ENCODE data around the gene ARID3A. TPM values are rescaled to one million over a fixed set of nuclear protein-coding genes. Genes with fewer than 3 reads are reported as not detected.

Gene ARID3A
- total RNA-seq, 1 donor from 2014 or later = 70.6 TPM

DNA sequence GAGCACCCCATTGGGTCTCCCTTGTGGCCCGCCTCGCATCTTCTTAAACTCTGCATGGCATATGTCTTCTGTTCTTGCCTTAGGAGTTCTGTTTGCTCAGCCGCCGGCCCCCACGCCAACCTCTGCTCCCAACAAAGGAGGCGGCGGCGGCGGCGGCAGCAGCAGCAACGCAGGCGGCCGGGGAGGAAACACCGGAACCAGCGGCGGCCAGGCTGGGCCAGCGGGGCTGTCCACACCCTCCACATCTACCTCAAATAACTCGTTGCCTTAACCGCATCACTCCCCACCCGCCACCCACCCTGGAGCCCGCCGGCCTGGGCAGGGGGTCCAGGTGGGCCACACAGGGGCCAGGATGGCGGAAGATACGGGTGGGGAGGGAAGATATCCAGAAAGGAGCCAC is 46.0 kb downstream of the ARID3A start:
- Mint-ChIP-seq H3K27ac (no peak overlapping the region), H3K4me1 (no peaks in the 10 kb centered on the region), H3K36me3 (peaks cover 23% of the 10 kb centered on the region), H3K9me3 (no peaks in the 10 kb centered on the region), H3K27me3 (ENCODE audit: low read depth) (no peaks in the 10 kb centered on the region), H3K4me3 (no peak overlapping the region)
- TF ChIP-seq, protein P1, sequence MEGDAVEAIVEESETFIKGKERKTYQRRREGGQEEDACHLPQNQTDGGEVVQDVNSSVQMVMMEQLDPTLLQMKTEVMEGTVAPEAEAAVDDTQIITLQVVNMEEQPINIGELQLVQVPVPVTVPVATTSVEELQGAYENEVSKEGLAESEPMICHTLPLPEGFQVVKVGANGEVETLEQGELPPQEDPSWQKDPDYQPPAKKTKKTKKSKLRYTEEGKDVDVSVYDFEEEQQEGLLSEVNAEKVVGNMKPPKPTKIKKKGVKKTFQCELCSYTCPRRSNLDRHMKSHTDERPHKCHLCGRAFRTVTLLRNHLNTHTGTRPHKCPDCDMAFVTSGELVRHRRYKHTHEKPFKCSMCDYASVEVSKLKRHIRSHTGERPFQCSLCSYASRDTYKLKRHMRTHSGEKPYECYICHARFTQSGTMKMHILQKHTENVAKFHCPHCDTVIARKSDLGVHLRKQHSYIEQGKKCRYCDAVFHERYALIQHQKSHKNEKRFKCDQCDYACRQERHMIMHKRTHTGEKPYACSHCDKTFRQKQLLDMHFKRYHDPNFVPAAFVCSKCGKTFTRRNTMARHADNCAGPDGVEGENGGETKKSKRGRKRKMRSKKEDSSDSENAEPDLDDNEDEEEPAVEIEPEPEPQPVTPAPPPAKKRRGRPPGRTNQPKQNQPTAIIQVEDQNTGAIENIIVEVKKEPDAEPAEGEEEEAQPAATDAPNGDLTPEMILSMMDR (IDR thresholded peaks at IDR 0.05; ENCODE audit: unreplicated experiment) = no peak
- no peak for DNase-seq (ENCODE audit: low spot score in 2 of 2, unreplicated experiment in 2 of 2)

DNA sequence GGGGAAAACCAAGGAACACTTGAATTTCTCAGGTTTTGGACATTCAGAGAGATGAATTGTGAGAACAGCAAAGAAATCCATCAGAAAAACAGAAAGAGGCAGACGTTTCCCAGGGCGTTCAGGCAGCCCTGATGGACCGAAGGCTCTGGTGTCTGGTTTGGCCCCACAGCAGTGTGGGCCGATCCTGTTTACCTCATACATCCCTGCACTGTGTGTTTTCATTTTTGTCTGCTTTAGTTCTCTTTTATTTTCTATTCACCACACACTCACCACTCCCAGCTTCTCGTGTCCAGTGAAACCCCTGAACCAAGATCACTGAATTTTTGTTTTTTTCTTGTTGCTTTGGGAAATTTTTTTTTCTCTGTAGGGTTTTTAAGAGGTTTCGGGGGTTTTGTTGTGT is 46.4 kb downstream of the ARID3A start:
- Mint-ChIP-seq H3K27ac (peak overlapping the region; percentile 50), H3K9me3 (no peaks in the 10 kb centered on the region), H3K4me3 (no peak overlapping the region), H3K4me1 (no peaks in the 10 kb centered on the region), H3K36me3 (peaks cover 22% of the 10 kb centered on the region), H3K27me3 (ENCODE audit: low read depth) (no peaks in the 10 kb centered on the region)
- TF ChIP-seq, protein P1 (IDR thresholded peaks at IDR 0.05; ENCODE audit: unreplicated experiment) = no peak
- no peak for DNase-seq (ENCODE audit: low spot score in 2 of 2, unreplicated experiment in 2 of 2)

DNA sequence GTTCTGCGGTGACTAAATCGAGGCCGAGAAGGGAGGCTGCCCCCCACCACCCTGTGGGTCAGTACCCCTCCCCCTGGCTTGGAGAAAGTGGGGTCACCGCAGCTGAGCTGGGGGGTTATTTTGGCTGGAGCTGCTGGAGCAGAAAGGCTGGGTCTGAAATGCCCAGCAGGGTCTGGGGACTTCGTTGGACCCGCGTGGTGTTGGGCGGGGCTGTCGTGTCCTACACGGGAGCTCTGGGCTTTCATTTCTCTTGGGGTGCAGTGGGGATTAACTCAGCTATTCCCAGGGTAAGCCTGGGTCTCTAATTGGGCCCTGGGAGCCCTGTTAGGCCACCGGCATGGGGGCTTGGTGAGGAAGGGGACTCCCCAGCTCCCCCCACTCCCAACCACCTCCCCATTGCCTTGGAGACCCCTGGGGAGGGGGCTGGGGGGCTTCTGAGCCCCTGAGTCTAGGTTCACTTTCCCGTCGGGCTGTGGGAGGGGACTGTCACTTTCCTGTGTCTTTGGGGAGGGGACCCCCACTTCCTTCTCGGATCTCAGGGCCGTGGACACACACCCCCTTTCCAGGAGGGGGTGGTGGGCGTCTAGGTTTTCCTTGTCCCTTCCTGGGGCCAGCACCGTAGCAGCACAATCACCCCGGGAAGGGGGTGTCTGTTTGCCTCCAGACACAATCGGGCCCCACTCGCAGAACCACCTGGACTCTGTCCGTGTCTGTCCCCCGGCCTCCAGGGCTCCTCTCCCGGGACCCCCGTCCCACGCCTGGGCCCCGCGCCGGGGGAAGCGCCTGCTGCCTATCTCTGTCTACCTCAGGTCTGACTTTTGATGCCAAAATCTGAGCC is 48.1 kb downstream of the ARID3A start:
- TF ChIP-seq, protein P1 (IDR thresholded peaks at IDR 0.05; ENCODE audit: unreplicated experiment) = no peak
- H3K4me1 Mint-ChIP-seq = no peaks in the 10 kb centered on the region
- no peak overlapping the region for H3K4me3 Mint-ChIP-seq
- peaks cover 13% of the 10 kb centered on the region for H3K36me3 Mint-ChIP-seq
- DNase-seq (ENCODE audit: low spot score in 2 of 2, unreplicated experiment in 2 of 2) = no peak
- no peak overlapping the region for H3K27ac Mint-ChIP-seq
- no peaks in the 10 kb centered on the region for H3K9me3 Mint-ChIP-seq
- no peaks in the 10 kb centered on the region for H3K27me3 Mint-ChIP-seq (ENCODE audit: low read depth)

DNA sequence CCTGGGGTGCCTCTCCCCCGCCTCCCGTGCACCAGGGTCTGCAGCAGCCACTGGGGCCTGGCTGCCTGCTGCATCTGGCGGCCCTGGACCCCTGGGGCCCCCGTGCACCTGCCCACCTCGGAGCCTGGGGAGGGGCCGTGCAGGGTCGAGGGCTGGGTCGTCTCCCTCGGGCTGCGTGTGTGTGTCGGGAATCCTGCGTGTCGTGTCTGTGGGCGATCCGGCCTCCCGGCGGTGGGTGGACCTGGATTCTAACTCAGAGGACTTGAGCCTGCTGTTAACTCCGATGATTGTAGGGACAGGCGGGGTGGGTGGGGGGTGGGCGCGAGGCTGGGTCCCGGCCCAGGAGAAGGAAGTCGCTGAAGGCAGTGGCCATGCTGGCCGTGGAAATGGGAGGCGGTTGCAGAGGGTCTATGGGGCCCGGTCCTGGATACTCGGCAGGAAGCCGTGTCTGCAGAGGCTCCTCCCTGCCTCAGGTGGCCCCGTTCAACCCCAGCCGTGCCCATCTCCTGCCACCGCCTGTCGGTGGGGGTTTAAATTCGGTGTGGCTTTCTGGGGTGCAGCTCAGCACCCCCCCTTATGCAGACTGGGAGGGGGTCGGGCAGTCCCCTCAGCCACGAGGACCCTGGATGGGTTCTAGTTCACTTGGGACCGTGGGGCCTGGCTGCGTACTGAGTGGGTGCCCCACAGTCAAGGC is 48.9 kb downstream of the ARID3A start:
- Mint-ChIP-seq H3K27me3 (ENCODE audit: low read depth) (no peaks in the 10 kb centered on the region), H3K27ac (no peak overlapping the region), H3K36me3 (peaks cover 13% of the 10 kb centered on the region), H3K4me1 (peaks cover 4% of the 10 kb centered on the region), H3K9me3 (no peaks in the 10 kb centered on the region), H3K4me3 (no peak overlapping the region)
- TF ChIP-seq, protein P1 (IDR thresholded peaks at IDR 0.05; ENCODE audit: unreplicated experiment) = no peak
- DNase-seq (ENCODE audit: low spot score in 2 of 2, unreplicated experiment in 2 of 2) = no peak

DNA sequence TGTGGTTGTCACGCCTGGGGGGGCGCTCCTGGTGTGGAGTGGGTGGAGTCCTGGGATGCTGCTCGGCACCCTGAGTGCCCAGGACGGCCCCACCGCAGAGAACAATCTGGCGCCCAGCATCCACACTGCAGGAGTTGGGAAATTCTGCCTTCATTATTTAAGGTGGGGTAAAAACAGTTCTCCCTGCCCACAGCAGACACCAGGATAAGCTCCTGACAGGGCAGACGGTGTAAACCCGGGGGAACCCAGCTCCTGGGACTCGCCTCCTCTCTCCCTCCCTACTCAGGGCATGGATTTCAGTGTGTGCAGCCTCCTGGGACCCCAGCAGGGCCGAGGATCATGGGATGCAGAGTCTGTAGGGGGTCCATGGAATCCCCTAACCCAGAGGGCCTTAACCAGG is 50.6 kb downstream of the ARID3A start:
- peaks cover 4% of the 10 kb centered on the region for H3K4me1 Mint-ChIP-seq
- no peaks in the 10 kb centered on the region for H3K27me3 Mint-ChIP-seq (ENCODE audit: low read depth)
- H3K4me3 Mint-ChIP-seq = no peak overlapping the region
- DNase-seq (ENCODE audit: low spot score in 2 of 2, unreplicated experiment in 2 of 2) = no peak
- H3K36me3 Mint-ChIP-seq = peaks cover 7% of the 10 kb centered on the region
- TF ChIP-seq, protein P1 (IDR thresholded peaks at IDR 0.05; ENCODE audit: unreplicated experiment) = no peak
- no peaks in the 10 kb centered on the region for H3K9me3 Mint-ChIP-seq
- H3K27ac Mint-ChIP-seq = peak overlapping the region; percentile 54
